DOHH2 (cell line): ENCODE data around the gene NMUR1.

Experiments
- H3F3A ChIP-seq: fragments of 200-600 bp; sonication (generic), shearing (Covaris generic); 2 replicates; pipeline ENCODE4 v1.6.0; 2016; ENCODE audit warnings: antibody characterized with exemption, mild to moderate bottlenecking; ENCODE audit not compliant: control insufficient read depth, insufficient read depth
- H3K27ac ChIP-seq: fragments of 200-600 bp; sonication (generic); 2 replicates; pipeline ENCODE4 v1.5.1; 2014; ENCODE audit warnings: low read depth, mild to moderate bottlenecking, low read length, moderate library complexity
- H3K27me3 ChIP-seq: fragments of 200-600 bp; sonication (generic); 2 replicates; pipeline ENCODE4 v1.6.1; 2014; ENCODE audit warnings: mild to moderate bottlenecking, low read length, mixed read lengths; ENCODE audit not compliant: control insufficient read depth
- H3K36me3 ChIP-seq: fragments of 200-600 bp; sonication (generic); 2 replicates; pipeline ENCODE4 v1.6.1; 2014; ENCODE audit warnings: mild to moderate bottlenecking, low read length, moderate library complexity, mixed read lengths; ENCODE audit not compliant: control insufficient read depth
- H3K4me1 ChIP-seq: fragments of 200-600 bp; sonication (generic); 2 replicates; pipeline ENCODE4 v1.6.1; 2014; ENCODE audit warnings: mild to moderate bottlenecking, low read length, mixed read lengths; ENCODE audit not compliant: control insufficient read depth
- H3K4me2 ChIP-seq: fragments of 200-600 bp; sonication (generic); 2 replicates; pipeline ENCODE4 v1.6.0; 2014; ENCODE audit warnings: mild to moderate bottlenecking, low read length, moderate library complexity
- H3K4me3 ChIP-seq: fragments of 200-600 bp; sonication (generic); 2 replicates; pipeline ENCODE4 v1.5.1; 2014; ENCODE audit warnings: mild to moderate bottlenecking, low read length, mixed read lengths
- H3K79me2 ChIP-seq: fragments of 200-600 bp; sonication (generic); 2 replicates; pipeline ENCODE4 v1.6.1; 2014; ENCODE audit warnings: mild to moderate bottlenecking, low read length, mixed read lengths; ENCODE audit not compliant: control insufficient read depth
- H3K9me2 ChIP-seq: fragments of 200-600 bp; sonication (generic); replicated peaks from 2 replicates; pipeline ENCODE4 v1.6.1; 2014; ENCODE audit warnings: mild to moderate bottlenecking, low read length, mixed read lengths; ENCODE audit not compliant: control insufficient read depth
- H3K9me3 ChIP-seq: fragments of 200-600 bp; sonication (generic); 2 replicates; pipeline ENCODE4 v1.6.1; 2014; ENCODE audit warnings: antibody characterized with exemption, low read length, mixed read lengths; ENCODE audit not compliant: control insufficient read depth, insufficient read depth
- H4K20me1 ChIP-seq: fragments of 200-600 bp; sonication (generic); 2 replicates; pipeline ENCODE4 v1.6.0; 2014; ENCODE audit warnings: low read depth, mild to moderate bottlenecking, antibody characterized with exemption, low read length, moderate library complexity; ENCODE audit not compliant: control insufficient read depth, insufficient read depth
- EZH2phosphoT487 ChIP-seq: fragments of 200-600 bp; sonication (generic); IDR thresholded peaks from 2 replicates; pipeline ENCODE4 v1.6.1; 2017; ENCODE audit warnings: borderline replicate concordance, mild to moderate bottlenecking, antibody characterized with exemption, low read length, moderate library complexity, mixed read lengths
- TF ChIP-seq, protein P1 (sequence below): fragments of 200-600 bp; sonication (generic); IDR thresholded peaks from one replicate; pipeline ENCODE4 v1.5.1; 2014; ENCODE audit warnings: antibody characterized with exemption, mild to moderate bottlenecking, low read depth, low read length; ENCODE audit not compliant: poor library complexity, severe bottlenecking

Gene NMUR1

DNA sequence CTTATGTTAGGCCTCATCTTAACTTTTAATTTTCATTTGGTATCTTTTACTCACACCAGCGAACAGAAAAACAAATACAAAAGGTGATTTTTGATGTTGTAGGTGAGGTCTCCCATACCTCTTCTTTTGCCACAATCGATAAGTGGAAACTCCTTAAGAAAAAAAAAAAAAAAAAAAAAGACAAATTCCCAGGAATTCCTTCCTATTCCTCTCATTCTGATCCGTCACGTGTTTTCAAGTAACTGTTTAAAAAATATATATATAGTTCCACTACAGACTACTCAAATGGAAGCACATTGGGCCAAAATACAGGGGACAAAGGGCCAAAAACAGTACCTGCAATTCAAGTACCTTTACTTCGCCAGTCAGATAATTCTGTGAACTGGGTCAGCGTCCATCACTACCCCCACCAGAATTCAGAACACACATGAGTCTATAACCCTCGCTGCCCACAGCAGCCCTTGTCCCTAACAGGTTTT lies 16.5 kb downstream of the NMUR1 start:
- Histone ChIP-seq H3K9me3 (no peaks in the 10 kb centered on the region), H3K4me3 (peak overlapping the region; percentile 78), H4K20me1 (no peaks in the 10 kb centered on the region), H3K4me2 (peak overlapping the region; percentile 80), H3K79me2 (peaks cover 13% of the 10 kb centered on the region), H3K4me1 (peaks cover 22% of the 10 kb centered on the region), H3K9me2 (no peaks in the 10 kb centered on the region), H3K27me3 (no peaks in the 10 kb centered on the region), H3K36me3 (peaks cover 10% of the 10 kb centered on the region), H3F3A (peaks cover 23% of the 10 kb centered on the region), H3K27ac (peak overlapping the region; percentile 52)
- TF ChIP-seq, protein P1, sequence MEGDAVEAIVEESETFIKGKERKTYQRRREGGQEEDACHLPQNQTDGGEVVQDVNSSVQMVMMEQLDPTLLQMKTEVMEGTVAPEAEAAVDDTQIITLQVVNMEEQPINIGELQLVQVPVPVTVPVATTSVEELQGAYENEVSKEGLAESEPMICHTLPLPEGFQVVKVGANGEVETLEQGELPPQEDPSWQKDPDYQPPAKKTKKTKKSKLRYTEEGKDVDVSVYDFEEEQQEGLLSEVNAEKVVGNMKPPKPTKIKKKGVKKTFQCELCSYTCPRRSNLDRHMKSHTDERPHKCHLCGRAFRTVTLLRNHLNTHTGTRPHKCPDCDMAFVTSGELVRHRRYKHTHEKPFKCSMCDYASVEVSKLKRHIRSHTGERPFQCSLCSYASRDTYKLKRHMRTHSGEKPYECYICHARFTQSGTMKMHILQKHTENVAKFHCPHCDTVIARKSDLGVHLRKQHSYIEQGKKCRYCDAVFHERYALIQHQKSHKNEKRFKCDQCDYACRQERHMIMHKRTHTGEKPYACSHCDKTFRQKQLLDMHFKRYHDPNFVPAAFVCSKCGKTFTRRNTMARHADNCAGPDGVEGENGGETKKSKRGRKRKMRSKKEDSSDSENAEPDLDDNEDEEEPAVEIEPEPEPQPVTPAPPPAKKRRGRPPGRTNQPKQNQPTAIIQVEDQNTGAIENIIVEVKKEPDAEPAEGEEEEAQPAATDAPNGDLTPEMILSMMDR: no peak
- no peak for TF ChIP-seq EZH2phosphoT487

DNA sequence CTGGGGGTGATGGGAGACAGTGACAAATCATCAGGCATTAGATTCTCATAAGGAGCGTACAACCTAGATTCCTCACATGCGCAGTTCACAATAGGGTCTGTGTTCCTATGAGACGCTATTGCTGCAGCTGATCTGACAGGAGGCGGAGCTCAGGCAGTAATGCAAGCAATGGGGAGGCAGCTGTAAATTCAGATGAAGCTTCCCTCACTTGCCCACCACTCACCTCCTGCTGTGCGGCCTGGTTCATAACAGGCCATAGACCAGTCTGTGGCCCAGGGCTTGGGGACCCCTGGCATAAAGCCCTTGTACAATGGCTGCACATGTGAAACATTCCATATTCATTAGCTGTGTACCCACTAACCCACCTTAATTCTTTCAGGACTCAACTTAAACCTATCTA lies 18.0 kb downstream of the NMUR1 start:
- Histone ChIP-seq H3K79me2 (peaks cover 13% of the 10 kb centered on the region), H3K4me3 (no peak overlapping the region), H3K9me3 (no peaks in the 10 kb centered on the region), H3K27ac (no peak overlapping the region), H3K36me3 (peaks cover 12% of the 10 kb centered on the region), H3F3A (peaks cover 23% of the 10 kb centered on the region), H3K4me2 (0 out of 2 replicates have a peak overlapping the region, but pooled peaks have one; percentile 4), H4K20me1 (no peaks in the 10 kb centered on the region), H3K4me1 (peaks cover 22% of the 10 kb centered on the region), H3K27me3 (no peaks in the 10 kb centered on the region), H3K9me2 (no peaks in the 10 kb centered on the region)
- no peak for TF ChIP-seq EZH2phosphoT487
- TF ChIP-seq, protein P1: no peak

DNA sequence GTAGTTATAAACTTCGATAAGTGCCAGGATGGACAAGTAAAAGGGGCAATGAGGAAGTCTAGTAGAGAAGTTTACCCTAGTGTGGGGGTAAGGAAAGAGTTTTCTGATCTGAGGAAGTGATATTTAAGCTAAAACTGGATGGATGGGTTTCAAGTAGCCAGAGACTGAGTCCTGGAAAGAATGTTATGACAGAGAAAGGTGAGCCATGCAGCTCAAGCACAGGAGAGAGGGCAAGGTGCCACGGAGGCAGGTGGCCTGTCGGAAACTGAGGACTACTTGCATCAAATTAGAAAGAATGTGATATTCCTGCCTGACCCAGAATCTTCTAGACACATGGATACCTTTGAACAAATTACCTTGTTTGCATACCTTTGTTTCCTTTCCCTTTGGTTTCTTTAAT lies 26.5 kb downstream of the NMUR1 start:
- Histone ChIP-seq H3K9me2 (no peaks in the 10 kb centered on the region), H3K27me3 (no peaks in the 10 kb centered on the region), H3K36me3 (peaks cover 24% of the 10 kb centered on the region), H4K20me1 (no peaks in the 10 kb centered on the region), H3K4me2 (no peak overlapping the region), H3F3A (no peaks in the 10 kb centered on the region), H3K79me2 (no peaks in the 10 kb centered on the region), H3K4me1 (no peaks in the 10 kb centered on the region), H3K9me3 (no peaks in the 10 kb centered on the region), H3K27ac (no peak overlapping the region), H3K4me3 (no peak overlapping the region)
- no peak for TF ChIP-seq EZH2phosphoT487
- TF ChIP-seq, protein P1: no peak
